Activated CD4-positive, alpha-beta T cell treated with anti-CD3 and anti-CD28 coated beads for 48 hours (primary cell): ENCODE measurements around the gene DLEC1.
"Not testable (repeated sequence)": the region's sequence is repeated elsewhere in the genome, so short reads cannot be mapped to it uniquely, and the experiment has no call there.

Experiments
- DNase-seq: peaks from one replicate; pipeline ENCODE4 v3.0.0-alpha.2; 2020

DLEC1 gene

DNA sequence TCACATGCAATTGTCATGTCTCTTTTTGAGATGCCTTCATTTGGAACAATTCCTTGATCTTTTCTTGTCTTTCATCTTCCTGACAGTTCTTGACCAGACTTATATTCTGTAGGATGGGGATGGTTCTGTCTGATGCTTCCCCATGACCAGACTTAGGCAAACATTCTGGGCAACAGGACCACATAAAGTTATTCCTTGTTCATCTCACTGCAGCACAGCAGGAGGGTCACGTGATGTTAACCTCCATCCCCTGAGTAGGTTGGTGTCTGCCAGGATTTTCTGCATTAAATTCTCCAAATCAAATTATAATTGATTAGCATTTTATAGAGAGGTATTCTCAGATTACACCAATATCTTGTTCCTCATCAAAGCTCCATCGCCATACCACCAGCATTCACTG is 7.8 kb downstream of the DLEC1 start:
- no peak for DNase-seq

DNA sequence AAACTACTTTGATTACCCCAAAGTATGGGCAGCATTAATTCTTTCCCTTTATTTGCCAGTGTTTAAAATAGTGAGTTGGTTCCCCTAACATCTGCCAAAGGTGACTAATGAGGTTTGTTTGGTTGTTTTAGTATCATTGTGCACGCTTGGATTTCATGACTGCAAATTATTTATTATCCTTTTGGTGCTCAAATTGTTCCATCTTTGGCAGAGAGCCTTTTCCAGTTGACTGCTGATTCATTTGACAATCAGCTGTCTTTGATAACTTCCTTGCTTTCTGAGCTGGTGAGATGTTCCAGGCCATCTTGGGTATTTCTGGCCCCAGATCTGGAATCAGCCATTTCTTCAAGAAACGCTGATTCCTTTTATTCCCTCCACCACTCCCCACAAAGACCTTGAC is 8.9 kb downstream of the DLEC1 start:
- no peak for DNase-seq

DNA sequence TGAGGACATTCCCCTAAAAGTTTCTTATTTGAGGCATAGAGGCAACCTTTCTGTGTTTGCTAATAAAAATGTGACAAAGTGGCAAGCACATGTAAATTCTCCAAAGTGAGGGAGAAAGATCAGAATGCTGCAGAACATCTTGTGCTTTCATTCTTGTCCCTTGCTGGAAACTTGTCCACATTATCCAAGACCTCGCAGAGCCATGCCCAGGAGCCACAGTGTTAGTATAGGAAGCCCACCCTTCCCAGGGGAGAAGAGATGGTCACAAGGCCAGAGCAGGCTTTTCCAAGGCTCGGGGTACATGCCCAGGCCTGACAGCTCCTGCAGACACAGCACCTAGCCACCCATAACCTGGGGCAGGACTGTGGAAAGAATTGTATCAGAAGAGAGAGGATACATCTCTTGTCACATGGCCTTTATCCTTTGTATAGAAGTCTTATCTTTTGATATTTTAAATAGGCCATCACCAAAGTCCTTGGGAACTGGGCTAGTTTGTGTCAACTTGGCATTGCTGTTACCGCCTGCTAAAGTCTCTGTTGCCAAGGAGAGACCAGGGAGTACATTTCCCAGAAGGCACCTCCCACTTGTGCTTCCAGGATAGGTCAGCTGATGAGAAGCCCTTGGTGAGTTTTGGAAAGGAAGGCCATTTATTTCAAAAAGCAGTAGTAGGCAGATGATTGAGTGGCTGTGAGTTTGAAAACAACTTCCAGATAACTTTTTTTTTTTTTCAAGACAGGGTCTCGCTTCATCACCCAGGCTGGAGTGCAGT is 10.5 kb downstream of the DLEC1 start:
- no peak for DNase-seq

DNA sequence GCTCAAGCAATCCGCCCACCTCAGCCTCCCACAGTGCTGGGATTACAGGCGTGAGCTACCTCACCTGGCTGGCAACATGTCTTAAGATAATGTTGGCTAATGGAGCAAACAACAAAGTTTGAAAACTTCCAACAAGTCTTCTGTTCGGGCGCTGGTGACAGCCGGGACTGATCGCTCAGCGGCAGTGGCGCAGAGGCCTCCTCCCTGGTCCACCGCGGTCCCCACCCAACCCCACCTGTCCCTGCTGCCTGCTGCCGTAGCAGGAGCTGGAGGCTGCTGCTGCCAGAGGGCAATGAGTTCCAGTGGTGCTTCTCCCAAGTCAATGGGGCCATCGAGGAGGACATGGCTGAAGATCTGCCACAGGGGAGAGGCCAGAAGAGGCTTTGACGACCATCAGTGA is 12.1 kb downstream of the DLEC1 start:
- DNase-seq: no peak

DNA sequence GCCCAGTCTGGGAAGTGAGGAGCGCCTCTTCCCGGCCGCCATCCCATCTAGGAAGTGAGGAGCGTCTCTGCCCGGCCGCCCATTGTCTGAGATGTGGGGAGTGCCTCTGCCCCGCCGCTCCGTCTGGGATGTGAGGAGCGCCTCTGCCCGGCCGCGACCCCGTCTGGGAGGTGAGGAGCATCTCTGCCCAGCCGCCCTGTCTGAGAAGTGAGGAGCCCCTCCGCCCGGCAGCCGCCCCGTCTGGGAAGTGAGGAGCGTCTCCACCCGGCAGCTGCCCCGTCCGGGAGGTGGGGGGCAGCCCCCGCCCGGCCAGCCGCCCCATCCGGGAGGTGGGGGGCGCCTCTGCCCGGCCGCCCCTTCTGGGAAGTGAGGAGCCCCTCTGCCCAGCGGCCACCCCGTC is 14.3 kb downstream of the DLEC1 start:
- DNase-seq: not testable (repeated sequence)

DNA sequence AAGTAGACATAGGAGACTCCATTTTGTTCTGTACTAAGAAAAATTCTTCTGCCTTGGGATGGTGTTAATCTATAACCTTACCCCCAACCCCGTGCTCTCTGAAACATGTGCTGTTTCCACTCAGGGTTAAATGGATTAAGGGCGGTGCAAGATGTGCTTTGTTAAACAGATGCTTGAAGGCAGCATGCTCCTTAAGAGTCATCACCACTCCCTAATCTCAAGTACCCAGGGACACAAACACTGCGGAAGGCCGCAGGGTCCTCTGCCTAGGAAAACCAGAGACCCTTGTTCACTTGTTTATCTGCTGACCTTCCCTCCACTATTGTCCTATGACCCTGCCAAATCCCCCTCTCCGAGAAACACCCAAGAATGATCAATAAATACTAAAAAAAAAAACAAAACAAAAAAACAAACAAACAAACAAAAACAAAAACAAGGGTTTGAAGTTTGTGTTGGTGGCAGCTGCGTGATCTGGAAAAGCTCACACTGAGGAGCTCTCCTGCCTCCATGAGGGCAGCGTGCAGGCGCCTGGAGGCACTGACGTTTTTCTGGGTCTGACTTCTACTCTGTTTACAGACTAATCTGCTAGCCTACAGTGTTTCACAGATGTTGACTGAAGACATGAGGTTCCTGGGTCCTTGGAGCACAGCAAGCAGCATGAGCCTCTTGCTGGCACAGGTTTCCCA is 14.9 kb downstream of the DLEC1 start:
- DNase-seq: not testable (repeated sequence)

DNA sequence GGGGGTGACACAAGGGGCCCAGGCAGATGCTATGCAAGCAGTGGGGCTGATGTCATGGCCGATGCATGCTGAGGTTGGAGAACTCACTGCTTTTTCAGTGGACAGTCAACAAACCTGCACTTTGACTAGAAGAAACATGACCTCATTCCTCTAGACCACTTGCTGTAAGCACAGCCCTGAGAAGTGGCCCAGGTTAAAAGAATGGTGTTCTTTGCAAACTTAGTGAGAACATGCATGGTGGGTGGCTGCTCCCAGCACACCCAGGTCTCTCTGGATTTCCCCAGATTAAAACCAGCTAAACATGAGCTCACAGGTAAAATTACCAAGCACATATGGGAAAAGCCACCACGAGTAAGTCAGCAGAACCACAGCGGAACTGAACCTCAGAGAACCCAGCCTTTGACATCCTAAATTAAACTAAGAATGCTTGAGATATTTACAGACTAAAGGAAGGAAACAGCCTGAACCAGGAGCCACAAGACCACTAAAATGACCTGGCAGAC is 15.5 kb downstream of the DLEC1 start:
- DNase-seq: no peak

DNA sequence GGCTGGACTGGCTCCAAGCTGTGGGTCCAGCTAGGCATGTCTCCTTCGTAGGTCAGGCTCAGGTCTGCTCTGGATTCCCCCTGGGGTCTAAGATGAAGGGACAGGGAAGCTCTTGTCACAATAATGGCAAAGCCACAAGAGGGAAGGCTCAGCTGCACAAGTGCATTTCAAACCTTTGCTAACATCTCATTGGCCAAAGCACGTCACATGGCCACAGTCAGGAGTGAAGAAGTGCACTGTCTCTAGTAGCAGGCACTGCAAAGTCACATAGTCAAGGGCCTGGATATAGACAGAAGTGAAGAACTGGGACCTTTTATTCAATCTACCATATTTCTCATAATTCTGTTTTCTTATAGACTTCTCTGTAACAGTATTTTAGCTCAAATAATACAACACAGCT is 20.1 kb downstream of the DLEC1 start:
- DNase-seq: no peak

DNA sequence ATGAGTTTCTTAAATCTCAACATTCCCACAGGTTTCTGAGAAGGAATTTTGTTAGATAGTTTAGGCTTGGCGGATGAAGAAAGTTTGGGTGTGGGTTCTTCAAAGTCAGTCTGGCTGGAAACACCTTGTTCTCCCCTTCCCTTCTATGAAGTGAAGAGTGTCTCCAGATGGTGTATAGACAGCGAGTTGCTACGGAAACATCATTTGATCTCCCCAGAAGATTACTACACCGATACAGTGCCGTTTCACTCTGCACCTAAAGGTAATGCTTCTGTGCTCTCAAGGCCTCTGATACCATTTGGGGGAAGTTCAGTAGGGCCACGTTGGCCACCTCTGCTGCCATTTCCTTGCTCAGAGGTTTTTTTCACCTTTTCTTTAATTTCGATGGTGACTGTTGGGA is 20.6 kb downstream of the DLEC1 start:
- DNase-seq: no peak

DNA sequence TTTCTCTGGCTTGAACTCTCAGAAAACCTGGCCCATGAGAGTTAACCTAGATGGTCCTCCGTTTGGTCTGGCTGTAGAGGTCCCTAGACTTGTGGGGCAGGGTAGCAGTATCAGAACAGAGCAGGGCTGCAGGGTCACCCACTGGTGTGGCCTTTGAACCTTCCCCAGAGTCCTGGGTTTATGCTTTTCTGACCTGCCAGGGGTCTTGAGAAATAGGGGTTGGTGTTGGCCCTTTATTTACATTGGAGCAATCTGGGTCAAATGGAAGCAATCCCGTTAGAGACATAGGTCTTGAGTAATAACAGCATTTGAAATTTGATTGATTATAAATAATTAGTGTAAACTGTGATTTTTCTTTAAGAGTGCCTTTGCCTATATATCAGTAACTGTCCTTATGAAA is 23.8 kb downstream of the DLEC1 start:
- no peak for DNase-seq

DNA sequence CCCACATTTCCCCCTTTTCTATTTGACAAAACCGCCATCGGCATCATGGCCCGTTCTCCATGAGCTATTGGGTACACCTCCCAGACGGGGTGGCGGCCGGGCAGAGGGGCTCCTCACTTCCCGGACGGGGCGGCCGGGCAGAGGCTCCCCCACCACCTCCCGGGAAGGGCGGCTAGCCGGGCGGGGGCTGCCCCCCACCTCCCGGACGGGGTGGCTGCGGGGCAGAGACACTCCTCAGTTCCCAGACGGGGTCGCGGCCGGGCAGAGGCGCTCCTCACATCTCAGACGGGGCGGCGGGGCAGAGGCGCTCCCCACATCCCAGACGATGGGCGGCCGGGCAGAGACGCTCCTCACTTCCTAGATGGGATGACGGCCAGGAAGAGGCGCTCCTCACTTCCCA is 25.4 kb downstream of the DLEC1 start:
- not testable (repeated sequence) for DNase-seq

DNA sequence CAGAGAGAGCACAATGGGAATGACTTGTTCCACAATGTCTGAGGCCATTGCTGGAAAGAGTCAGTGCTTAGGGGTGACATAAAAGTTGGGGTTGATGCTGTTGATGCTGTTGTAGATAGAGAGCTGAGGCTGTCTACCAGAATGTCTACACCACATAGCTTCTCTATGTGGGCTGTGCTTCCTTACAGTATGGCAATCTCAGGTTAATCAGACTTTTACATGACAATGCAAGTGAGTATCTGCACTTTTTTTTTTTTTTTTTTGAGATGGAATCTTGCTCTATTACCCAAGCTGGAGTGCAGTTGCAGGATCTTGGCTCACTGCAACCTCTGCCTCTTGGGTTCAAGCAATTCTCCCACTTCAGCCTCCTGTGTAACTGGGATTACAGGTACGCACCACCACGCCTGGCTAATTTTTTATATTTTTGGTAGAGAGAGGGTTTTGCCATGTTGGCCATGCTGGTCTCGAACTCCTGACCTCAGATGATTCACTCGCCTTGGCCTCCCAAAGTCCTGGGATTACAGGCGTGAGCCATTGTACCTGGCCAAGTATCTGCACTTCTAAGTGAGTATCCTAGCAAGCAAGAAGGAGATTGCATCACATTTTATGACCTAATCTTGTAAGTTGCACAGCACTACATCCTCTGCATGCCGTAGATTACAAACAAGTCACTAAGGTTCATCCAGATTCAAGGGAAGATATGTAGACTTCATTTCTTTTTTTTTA is 28.7 kb downstream of the DLEC1 start:
- DNase-seq: no peak

DNA sequence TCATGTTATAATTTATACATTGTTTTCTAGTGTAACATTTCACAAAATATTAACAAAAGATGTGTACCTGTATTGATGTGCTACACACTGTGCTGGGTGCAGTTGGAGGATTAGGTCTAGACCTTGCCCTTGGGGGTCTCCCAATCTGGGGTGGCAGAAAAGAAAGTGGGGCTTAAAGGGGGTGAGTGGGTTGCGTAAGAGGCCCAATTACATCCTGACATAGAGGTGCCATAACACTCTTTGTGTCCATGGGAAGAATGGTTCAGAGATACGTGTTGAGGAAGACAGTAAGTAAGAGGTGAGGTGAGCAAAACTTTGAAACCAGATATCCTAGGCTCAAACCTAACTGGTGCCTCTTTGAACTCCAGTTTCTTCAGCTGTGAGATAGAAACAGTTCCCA is 31.0 kb downstream of the DLEC1 start:
- DNase-seq: no peak

DNA sequence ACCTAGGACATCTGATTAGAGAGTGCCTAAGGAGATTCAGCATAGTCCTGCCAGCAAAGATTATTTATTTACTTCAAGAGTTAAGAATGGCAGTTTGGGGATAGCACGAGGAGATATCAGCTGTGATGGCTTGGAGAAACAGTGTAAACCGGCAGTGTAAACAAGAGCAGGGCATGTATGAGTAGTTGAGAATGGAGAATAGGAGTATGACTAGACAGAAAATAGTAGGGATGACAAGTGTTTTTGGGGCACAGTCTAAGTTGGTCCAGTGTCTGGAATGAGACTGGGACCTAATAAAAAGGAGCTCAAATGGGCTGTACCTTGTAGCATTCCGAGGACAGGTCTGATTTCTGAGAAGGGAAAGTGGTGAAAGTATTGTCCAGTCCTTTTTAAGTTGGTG is 38.1 kb downstream of the DLEC1 start:
- not testable (repeated sequence) for DNase-seq

DNA sequence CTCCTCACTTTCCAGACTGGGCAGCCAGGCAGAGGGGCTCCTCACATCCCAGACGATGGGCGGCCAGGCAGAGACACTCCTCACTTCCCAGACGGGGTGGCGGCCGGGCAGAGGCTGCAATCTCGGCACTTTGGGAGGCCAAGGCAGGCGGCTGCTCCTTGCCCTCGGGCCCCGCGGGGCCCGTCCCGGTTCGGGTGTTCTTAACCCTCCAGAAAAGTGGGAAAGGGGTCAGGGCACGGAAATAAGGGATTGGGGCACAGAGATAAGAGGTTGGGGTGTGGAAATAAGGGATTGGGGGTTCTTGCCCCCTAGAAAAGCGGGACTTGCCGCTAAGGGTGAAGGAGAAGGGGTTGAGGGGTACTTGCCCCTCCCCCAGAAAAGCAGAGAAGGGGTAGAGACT is 43.3 kb downstream of the DLEC1 start:
- not testable (repeated sequence) for DNase-seq

DNA sequence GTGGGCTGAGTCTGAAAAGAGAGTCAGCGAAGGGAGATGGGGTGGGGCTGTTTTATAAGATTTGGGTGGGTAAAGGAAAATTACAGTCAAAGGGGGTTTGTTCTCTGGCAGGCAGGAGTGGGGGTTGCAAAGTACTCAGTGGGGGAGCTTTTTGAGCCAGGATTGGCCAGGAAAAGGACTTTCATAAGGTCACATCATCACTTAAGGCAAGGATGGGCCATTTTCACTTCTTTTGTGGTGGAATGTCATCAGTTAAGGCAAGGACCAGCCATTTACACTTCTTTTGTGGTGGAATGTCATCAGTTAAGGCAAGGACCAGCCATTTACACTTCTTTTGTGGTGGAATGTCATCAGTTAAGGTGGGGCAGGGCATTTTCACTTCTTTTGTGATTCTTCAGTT is 44.2 kb downstream of the DLEC1 start:
- not testable (repeated sequence) for DNase-seq

DNA sequence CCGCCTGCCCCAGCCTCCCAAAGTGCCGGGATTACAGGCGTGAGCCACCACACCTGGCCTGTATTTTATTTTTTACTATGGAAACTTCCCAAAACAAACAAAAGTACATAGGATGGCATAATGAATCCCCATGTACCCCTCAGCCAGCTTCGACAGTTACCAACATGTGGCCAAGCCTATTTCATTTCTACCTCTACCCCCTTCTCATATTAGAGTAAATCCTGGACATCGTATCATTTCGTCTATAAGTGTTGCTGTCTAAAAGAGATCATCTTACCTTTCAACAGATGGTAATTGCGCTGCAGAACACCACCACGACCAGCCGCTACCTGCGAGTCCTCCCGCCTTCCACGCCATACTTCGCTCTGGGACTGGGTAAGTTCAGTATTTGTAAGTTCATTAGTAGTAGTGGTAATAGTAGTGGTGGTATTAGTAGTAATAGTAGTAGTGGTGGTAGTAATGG is 44.9 kb downstream of the DLEC1 start:
- no peak for DNase-seq

DNA sequence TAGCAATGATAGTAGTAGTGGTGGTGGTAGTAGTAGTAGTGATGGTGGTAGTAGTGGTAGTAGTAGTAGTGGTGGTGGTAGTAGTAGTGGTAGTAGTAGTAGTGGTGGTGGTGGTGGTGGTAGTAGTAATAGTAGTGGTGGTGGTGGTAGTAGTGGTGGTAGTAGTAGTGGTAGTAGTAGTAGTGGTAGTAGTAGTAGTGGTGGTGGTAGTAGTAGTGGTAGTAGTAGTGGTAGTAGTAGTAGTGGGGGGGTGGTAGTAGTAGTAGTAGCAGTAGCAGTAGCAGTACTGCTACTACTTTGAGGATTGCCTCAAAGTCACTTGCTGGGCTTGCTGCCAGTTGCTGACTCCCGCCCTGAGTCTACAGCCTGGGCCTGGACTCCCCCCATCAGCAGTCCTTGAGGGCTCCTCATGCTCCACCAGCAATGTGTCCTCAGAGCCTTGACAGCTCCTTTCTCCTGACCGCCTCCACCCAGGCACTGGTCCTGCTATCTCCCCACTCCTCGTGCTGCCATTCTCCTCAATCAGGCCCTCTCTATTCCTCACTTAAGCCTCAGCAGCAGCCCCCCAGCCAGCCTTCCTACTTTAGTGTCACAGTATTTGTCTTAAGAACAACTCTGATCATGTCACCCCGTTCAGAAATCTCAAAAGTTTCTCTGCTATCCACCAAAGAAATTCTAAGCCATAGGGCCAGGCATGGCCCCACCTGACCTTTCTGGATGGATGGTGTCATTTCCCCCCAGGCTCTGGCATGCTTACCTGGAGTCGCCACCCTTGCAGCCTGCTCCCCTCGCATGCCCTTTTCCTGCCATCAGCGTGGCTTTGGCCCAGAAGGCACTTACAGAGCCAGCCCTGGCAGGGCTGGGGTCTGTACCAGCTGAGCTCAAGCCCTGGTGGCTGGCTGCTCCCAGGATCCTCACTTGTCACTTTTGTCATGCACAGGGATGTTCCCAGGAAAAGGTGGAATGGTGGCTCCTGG is 45.6 kb downstream of the DLEC1 start:
- peak; percentile 37 for DNase-seq

DNA sequence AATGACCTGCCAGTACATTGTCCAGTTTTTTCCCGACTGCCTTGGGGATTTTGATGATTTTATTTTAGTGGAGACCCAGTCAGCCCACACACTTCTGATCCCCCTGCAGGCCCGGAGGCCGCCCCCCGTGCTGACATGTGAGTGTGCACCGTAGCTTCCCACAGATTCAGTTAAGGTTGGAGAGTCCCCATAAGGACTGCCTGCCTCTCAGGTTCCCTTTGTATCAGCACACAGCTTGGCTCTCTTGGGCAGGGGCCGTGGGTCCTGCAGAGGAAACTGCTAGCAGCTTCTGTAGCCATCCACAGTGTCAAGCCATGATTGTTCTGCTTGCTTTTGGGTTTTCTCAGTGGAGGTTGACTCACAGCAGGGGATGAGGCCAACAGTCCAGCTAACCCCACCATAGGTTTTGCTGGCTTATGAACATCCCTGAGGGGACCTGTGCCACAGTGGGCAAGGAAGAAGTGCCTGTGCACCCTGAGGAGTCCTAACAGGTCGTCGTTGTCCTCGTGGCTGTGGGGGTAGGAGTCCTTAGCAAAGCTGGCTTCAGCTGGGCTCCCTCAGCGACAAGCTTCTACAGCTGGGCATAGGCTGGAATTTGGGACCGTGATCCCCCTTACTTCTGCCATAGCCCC is 46.4 kb downstream of the DLEC1 start:
- DNase-seq: no peak

DNA sequence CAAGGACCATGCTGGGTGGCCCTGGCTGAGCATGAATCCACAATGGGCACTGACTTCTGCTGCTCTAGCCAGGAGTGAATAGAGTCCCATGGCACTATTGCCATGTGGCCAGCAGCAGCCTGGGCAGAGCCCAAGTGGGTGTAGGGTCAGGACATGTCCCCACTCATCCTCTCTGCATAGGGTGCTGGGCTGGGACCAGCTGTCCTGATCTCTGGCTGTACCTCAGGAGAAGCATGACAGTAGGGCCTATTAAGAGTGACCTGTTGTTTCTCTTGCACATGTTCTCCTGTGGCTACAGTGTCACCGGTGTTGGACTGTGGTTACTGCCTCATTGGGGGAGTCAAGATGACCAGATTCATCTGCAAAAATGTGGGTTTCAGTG is 46.9 kb downstream of the DLEC1 start:
- no peak for DNase-seq

DNA sequence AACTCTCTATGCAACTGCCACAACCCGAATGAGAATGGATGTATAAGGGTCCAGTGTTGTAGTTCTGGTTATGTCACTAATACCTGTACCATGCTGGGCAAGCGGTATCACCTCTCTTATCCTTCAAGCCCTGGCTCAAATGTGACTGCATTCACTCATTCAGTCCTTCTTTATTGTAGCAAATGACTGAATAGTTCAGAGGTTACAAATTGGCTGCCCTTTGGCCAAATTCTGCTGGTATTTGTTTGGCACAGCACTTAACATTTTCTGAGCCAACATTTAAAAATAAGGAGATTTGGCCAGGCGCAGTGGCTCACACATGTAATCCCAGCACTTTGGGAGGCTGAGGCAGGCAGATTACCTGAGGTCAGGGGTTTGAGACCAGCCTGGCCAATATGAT is 47.5 kb downstream of the DLEC1 start:
- no peak for DNase-seq

DNA sequence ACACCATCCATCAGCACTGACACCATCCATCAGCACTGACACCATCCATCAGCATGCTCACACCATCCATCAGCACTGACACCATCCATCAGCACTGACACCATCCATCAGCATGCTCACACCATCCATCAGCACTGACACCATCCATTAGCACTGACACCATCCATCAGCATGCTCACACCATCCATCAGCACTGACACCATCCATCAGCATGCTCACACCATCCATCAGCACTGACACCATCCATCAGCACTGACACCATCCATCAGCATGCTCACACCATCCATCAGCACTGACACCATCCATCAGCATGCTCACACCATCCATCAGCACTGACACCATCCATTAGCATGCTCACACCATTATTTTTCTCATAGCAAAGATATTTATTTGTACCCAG is 48.3 kb downstream of the DLEC1 start:
- not testable (repeated sequence) for DNase-seq
